Activated CD8-positive, alpha-beta memory T cell treated with anti-CD3 and anti-CD28 coated beads, Interleukin-2, amount 50 U/mL, for 24 hours (primary cell): ENCODE results near the gene CCDC180.
"Not testable (repeated sequence)": the region's sequence is repeated elsewhere in the genome, so short reads cannot be mapped to it uniquely, and the experiment has no call there.

ENCODE experiments used
- DNase-seq: peaks from one replicate; pipeline ENCODE4 v3.0.0-alpha.2; 2020; ENCODE audit errors: extremely low read depth

The CCDC180 gene

GRCh38 chr9:97310896-97311295 lies 3.4 kb downstream of the CCDC180 start:
- DNase-seq = no peak

- DNase-seq = no peak
These were observed 4.5 kb downstream of the CCDC180 start for GRCh38 chr9:97311798-97312500.

- no peak for DNase-seq
These were observed 5.1 kb downstream of the CCDC180 start for GRCh38 chr9:97312556-97312955.

- DNase-seq = no peak
These were observed 5.8 kb downstream of the CCDC180 start for GRCh38 chr9:97313243-97313642.

- no peak for DNase-seq
These were observed 6.3 kb downstream of the CCDC180 start for GRCh38 chr9:97313746-97314145.

- no peak for DNase-seq
These were observed 7.0 kb downstream of the CCDC180 start for GRCh38 chr9:97314503-97314902.

GRCh38 chr9:97315550-97315949 lies 8.1 kb downstream of the CCDC180 start:
- DNase-seq = no peak

- no peak for DNase-seq
These were observed 9.4 kb downstream of the CCDC180 start for GRCh38 chr9:97316904-97317303.

GRCh38 chr9:97318433-97318832 lies 11.0 kb downstream of the CCDC180 start:
- DNase-seq = no peak

- no peak for DNase-seq
These were observed 11.9 kb downstream of the CCDC180 start for GRCh38 chr9:97319395-97319794.

- no peak for DNase-seq
These were observed 12.7 kb downstream of the CCDC180 start for GRCh38 chr9:97320080-97320642.

GRCh38 chr9:97321251-97321650 lies 13.8 kb downstream of the CCDC180 start:
- DNase-seq = no peak

- no peak for DNase-seq
These were observed 14.2 kb downstream of the CCDC180 start for GRCh38 chr9:97321691-97322090.

GRCh38 chr9:97322105-97322504 lies 14.6 kb downstream of the CCDC180 start:
- DNase-seq = no peak

GRCh38 chr9:97324954-97325353 lies 17.5 kb downstream of the CCDC180 start:
- DNase-seq = no peak

GRCh38 chr9:97327562-97327961 lies 20.1 kb downstream of the CCDC180 start:
- no peak for DNase-seq

- no peak for DNase-seq
These were observed 25.5 kb downstream of the CCDC180 start for GRCh38 chr9:97332993-97333392.

- DNase-seq = not testable (repeated sequence)
These were observed 28.2 kb downstream of the CCDC180 start for GRCh38 chr9:97335622-97336021.

GRCh38 chr9:97348871-97349270 lies 41.4 kb downstream of the CCDC180 start:
- no peak for DNase-seq

GRCh38 chr9:97349400-97349799 lies 41.9 kb downstream of the CCDC180 start:
- no peak for DNase-seq

GRCh38 chr9:97354637-97355036 lies 47.2 kb downstream of the CCDC180 start:
- DNase-seq = no peak

- DNase-seq = no peak
These were observed 49.6 kb downstream of the CCDC180 start for GRCh38 chr9:97357056-97357455.
